HL-60/S4 treated with phorbol 12-myristate 13-acetate at 8.2 ng/mL for 4 days and 3 days (cell line): ENCODE data around the gene SLC44A2.

ENCODE experiments used
- in situ Hi-C: fragments of 300-500 bp; cut with MboI; formaldehyde crosslinking; loops from 2 replicates; pipeline ENCODE4 v1.15.0; 2022; ENCODE audit warnings: low sequenced_read_pairs

Gene SLC44A2

DNA sequence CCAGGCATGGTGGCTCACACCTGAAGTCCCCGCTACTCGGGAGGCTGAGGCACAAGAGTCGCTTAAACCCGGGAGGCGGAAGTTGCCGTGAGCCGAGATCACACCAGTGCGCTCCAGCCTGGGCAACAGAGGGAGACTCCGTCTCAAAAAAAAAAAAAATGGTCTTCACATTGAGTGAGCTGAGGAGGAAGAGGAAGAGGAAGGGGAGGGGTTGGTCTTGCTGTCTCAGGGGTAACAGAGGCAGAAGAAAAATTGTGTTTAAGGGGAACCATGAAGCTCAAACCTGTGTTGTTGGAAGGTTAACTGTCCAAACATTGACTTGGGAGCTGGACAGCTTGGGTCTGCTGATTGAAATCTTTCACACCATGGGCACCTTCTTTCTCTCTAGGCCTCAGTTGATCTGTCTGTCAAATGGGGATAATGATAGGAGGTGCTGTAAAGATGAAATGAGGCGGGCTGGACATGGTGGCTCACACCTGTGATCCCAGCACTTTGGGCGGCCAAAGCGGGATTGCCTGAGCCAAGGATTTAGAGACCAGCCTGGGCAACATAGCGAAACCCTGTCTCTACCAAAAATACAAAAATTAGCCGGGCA lies 9.8 kb upstream of the SLC44A2 start:
- in situ Hi-C loops = no loop called here

GRCh38 chr19:10617409-10618121 lies 7.8 kb upstream of the SLC44A2 start:
- in situ Hi-C loops = no loop called here

GRCh38 chr19:10618846-10619245 lies 6.5 kb upstream of the SLC44A2 start:
- in situ Hi-C loops = no loop called here

DNA sequence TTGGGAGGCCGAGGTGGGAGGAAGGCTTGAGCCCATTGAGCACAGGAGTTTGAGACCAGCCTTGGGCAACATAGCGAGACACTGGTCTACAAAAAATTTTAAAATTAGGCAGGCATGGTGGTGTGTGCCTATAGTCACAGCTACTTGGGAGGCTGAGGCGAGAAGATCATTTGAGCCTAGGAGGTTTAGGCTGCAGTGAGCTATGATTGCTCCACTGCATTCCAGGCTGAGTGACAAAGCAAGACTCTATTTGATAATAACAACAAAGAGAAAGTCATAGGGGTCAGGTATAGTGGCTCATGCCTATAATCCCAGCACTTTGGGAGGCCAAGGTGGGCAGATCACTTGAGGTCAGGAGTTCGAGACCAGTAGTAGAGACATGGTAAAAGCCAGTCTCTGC lies 4.6 kb upstream of the SLC44A2 start:
- in situ Hi-C loops = no loop called here

- in situ Hi-C loops = no loop called here
Observed at GRCh38 chr19:10621966-10622365, 3.4 kb upstream of the SLC44A2 start.

DNA sequence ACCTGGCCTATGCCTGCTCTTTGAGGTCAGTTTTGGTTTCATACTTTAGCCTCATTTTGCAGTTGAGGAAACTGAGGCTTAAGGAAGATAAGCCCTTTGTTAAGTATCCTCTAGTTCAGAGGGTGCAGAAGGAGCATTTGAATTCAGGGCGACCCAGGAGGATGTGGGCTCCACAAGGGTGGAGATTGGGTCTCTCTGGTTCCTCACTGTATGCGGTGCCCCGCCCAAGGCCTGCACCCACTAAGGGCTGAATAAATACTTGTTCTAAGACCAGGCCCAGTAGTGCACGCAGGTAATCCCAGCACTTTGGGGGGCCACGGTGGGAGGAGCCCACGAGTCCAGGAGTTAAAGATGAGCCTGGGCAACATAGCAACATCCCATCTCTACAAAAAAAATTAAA lies 768 bp upstream of the SLC44A2 start:
- in situ Hi-C loops = no loop called here

DNA sequence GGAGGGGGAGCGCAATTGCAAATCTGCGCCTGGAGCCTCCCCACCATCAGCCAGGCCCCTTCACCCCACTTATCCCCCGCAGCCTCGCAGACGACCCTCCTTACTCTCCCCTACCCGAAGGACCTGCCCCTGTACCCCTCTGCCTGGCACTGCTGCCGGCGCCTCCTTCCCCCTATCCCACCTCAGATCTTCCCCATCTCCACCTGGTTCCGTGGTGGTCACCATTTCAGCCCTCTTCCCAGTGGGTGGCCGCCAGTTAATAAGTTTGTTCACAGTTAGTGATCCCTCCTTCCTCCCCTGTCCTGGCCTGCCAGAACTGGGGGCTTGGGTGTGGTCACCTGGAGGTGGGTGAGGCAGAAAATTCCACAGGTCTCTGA lies 397 bp downstream of the SLC44A2 start:
- in situ Hi-C loops = no loop called here

DNA sequence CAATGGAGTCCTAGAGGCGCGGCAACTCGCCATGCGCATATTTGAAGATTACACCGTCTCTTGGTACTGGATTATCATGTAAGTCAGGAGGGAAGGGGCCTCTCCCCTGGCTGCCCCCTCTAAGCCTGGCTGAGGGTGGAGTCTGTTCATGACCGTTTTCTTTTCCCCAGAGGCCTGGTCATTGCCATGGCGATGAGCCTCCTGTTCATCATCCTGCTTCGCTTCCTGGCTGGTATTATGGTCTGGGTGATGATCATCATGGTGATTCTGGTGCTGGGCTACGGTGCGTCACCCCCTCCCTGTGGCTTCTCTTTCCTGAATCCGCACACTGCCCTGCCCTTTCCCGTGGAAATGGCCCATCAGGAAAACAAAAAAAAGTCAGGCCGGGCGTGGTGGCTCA lies 6.5 kb downstream of the SLC44A2 start:
- in situ Hi-C loops = no loop called here

- in situ Hi-C loops = no loop called here
Observed at GRCh38 chr19:10634430-10634829, 9.1 kb downstream of the SLC44A2 start.

GRCh38 chr19:10634963-10635362 lies 9.6 kb downstream of the SLC44A2 start:
- in situ Hi-C loops = no loop called here

DNA sequence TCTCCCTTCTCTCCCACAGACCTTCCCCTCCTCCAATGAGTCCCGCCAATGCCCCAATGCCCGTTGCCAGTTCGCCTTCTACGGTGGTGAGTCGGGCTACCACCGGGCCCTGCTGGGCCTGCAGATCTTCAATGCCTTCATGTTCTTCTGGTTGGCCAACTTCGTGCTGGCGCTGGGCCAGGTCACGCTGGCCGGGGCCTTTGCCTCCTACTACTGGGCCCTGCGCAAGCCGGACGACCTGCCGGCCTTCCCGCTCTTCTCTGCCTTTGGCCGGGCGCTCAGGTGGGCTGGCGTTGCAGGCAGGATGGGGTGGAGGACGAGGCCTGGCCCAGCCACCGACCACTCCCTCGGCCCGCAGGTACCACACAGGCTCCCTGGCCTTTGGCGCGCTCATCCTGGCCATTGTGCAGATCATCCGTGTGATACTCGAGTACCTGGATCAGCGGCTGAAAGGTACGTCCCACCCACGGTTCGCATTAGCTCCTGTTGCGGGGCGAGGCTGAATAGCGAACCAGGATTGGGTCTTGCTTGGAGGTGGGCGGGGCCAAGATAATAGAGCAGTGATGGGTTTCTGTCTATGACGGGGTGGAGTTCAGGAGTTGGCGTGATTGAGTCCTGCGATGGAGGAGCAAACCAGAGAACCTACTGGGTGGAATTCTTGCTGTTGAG lies 11.1 kb downstream of the SLC44A2 start:
- in situ Hi-C loops = no loop called here

GRCh38 chr19:10637894-10638293 lies 12.5 kb downstream of the SLC44A2 start:
- in situ Hi-C loops = no loop called here

GRCh38 chr19:10639836-10640235 lies 14.5 kb downstream of the SLC44A2 start:
- in situ Hi-C loops = loop anchor here (5.0 kb wide), 1 partner anchor 63 kb away; no protein-coding TSS in a partner anchor

DNA sequence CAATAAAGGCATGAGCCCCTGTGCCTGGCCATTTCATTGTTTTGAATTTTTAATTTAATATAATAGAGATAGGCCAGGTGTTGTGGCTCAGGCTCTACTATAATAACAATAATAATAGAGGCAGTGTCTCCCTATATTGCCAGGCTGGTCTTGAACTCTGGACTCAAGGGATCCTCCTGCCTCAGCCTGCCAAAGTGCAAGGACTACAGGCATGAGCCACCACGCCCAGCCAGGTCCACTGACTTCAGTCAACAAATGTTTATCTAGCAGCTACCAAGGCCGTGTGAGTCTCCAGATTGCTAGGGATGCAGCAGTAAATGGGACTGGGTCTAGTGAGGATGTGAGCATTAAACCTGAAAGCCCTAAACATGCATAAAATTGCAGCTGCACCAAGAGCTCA lies 15.0 kb downstream of the SLC44A2 start:
- in situ Hi-C loops = loop anchor here (5.0 kb wide), 1 partner anchor 63 kb away; no protein-coding TSS in a partner anchor

DNA sequence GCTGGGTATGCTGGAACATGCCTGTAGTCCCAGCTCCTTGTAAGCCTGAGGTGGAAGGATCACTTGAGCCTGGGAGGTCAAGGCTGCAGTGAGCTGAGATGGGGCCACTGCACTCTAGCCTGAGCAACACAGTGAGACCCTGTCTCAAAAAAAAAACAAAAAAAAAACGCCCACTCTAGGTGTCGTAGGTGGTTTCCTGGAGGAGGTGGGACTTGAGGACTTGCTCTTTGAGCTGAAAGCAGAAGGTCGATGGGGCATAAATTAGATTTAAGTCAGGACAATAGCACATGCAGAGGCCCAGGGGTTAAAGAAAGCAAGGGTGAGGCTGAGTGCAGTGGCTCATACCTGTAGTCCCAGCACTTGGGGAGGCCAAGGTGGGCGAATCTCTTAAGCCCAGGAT lies 15.9 kb downstream of the SLC44A2 start:
- in situ Hi-C loops = loop anchor here (5.0 kb wide), 1 partner anchor 64 kb away; no protein-coding TSS in a partner anchor

DNA sequence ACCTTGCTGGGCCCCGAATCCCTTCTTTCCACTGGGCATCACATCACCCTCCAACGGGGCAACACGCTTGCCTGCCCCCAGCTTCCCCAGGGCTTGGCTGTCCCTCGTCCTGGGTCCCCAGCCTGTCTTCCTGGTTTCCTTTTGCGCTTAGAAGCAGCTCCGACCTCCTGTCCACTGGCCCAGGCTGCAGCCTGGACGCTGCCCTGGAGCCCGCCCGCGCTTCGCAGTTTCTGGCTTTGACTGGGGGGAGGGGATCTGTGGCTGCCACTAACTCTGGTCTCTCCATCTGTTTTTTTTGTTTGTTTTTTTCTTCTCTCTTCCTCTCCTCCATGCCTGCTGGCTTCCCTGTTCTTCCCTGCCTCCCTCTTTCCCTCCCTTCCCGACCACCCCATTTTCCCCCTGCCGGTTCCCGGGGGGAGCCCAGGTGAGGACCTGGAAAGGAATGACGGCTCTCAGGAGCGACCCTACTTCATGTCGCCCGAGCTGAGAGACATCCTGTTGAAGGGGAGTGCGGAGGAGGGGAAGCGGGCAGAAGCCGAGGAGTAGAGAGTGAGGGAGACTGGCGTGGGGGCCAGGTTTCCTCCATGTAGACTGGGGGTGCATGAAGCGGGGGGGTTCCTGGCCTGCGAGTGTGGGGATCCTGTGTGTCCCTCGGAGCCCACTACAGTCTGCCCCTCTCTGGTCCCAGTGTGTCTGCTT lies 17.3 kb downstream of the SLC44A2 start:
- in situ Hi-C loops = loop anchor here (5.0 kb wide), 1 partner anchor 65 kb away; no protein-coding TSS in a partner anchor

DNA sequence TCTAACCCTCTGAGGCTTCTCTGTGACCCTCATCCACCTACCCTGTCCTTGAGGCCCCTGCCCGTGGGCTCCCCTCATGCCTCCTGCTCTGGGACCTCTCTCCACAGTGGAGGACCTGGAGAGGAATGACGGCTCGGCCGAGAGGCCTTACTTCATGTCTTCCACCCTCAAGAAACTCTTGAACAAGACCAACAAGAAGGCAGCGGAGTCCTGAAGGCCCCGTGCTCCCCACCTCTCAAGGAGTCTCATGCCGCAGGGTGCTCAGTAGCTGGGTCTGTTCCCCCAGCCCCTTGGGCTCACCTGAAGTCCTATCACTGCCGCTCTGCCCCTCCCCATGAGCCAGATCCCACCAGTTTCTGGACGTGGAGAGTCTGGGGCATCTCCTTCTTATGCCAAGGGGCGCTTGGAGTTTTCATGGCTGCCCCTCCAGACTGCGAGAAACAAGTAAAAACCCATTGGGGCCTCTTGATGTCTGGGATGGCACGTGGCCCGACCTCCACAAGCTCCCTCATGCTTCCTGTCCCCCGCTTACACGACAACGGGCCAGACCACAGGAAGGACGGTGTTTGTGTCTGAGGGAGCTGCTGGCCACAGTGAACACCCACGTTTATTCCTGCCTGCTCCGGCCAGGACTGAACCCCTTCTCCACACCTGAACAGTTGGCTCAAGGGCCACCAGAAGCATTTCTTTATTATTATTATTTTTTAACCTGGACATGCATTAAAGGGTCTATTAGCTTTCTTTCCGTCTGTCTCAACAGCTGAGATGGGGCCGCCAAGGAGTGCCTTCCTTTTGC lies 18.0 kb downstream of the SLC44A2 start:
- in situ Hi-C loops = loop anchor here (5.0 kb wide), 1 partner anchor 66 kb away; no protein-coding TSS in a partner anchor

- in situ Hi-C loops = loop anchor here (5.0 kb wide), 1 partner anchor 67 kb away; no protein-coding TSS in a partner anchor
Observed at GRCh38 chr19:10643968-10644259, 18.6 kb downstream of the SLC44A2 start.

DNA sequence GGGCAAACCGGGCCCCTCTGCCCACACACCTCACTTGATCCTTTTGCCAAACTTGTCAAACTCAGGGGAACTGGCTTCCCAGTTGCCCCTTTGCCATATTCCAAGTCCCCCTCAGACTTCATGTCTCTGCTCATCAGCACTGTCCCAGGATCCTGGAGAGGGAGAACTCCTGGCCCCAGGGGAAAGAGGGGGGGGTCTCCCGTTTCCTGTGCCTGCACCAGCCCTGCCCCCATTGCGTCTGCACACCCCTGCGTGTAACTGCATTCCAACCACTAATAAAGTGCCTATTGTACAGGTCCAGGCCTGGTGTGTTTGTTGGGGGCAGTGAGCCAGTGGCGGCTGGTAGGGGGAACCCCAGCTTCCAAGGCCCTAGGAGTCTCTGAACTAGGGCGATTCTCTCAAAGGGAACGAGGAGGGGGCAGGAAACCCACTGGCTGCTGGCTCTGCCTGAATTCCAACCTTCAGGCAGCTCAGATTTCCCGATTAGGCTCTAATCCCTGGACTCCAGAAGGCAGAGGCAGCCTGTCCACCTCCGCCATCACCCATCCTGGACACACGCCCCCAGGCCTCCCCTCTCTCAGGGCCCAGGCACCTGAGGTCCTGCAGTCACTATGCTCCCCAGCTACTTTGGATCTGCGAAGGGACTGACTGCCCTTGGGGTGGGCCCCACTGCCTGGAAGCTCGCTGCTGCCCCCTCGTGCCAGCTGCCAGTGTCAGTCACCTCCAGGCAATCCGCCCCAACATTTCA lies 19.1 kb downstream of the SLC44A2 start:
- in situ Hi-C loops = loop anchor here (5.0 kb wide), 1 partner anchor 67 kb away; no protein-coding TSS in a partner anchor
